Transverse colon (tissue), 4 donors: ENCODE measurements around the gene SCGB3A1. TPM values are rescaled to one million over a fixed set of nuclear protein-coding genes. Genes with fewer than 3 reads are reported as not detected.

ENCODE experiments used
- DNase-seq: peaks from one replicate; pipeline ENCODE4 v3.0.0-alpha.2; 2019
- H3K27ac ChIP-seq, 4 donors: fragments of 200-600 bp; sonication (generic); 2 replicates each; pipeline ENCODE4 v1.5.1; 2016 to 2018; ENCODE audit warnings: inconsistent platforms in 4 of 4
- H3K27me3 ChIP-seq: fragments of 200-600 bp; sonication (generic); 2 replicates; pipeline ENCODE4 v1.5.1; 2017; ENCODE audit warnings: inconsistent platforms
- H3K36me3 ChIP-seq, 4 donors: fragments of 200-600 bp; sonication (generic); 2 replicates each; pipeline ENCODE4 v1.5.1; 2017 to 2019; ENCODE audit warnings: inconsistent platforms in 4 of 4
- H3K4me1 ChIP-seq, 4 donors: fragments of 200-600 bp; sonication (generic); 2 replicates each; pipeline ENCODE4 v1.5.1; 2017 to 2020; ENCODE audit warnings: inconsistent platforms in 4 of 4
- H3K4me3 ChIP-seq, 4 donors: fragments of 200-600 bp; sonication (generic); 1 replicate in 1 of 4; 2 replicates in 3 of 4; pipeline versions ENCODE4 v1.5.1 to v1.6.1; 2017 to 2019; ENCODE audit warnings: inconsistent platforms in 4 of 4
- H3K9me3 ChIP-seq, 2 donors: fragments of 200-600 bp; sonication (generic); 2 replicates each; pipeline ENCODE4 v1.5.1; 2017 to 2019; ENCODE audit warnings: inconsistent platforms in 2 of 2
- EP300 ChIP-seq: sonication (generic); formaldehyde crosslinking; IDR thresholded peaks from one replicate; pipeline ENCODE4 v1.6.1; 2017; ENCODE audit warnings: antibody characterized with exemption, low read depth
- POLR2A ChIP-seq: fragments of 450-650 bp; IDR thresholded peaks from one replicate; pipeline ENCODE4 v1.6.1; 2016; ENCODE audit warnings: antibody characterized with exemption, mild to moderate bottlenecking, moderate library complexity
- POLR2AphosphoS5 ChIP-seq, 3 donors: sonication (generic); formaldehyde crosslinking; IDR thresholded peaks; one replicate each; pipeline ENCODE4 v1.6.1; 2016; ENCODE audit warnings: antibody characterized with exemption in 3 of 3
- WGBS, 2 donors: methylation state at CpG; one replicate each; pipeline ENCODE4 v1.1.5; 2018; ENCODE audit warnings: low coverage in 1 of 2; 5-methylcytosine and 5-hydroxymethylcytosine counted together
- in situ Hi-C, 4 donors: fragments of 200-750 bp; cut with MboI; loops; one replicate each; pipeline versions ENCODE4 v1.15.0 to v1.15.1; 2017; ENCODE audit warnings: low sequenced_read_pairs in 3 of 4, low pct_ligation_motif_present in 1 of 4, low pct_unique_long_range_greater_than_20kb in 1 of 4
- intact Hi-C: fragments of 100-400 bp; cut with DNase I; formaldehyde crosslinking; loops from one replicate; pipeline ENCODE4 v1.15.1; 2023; ENCODE audit warnings: low total_unique reads
- total RNA-seq, 4 donors: library from RNA; depleted of rRNA; stranded (reverse); fragments of >200 nt; gene quantifications; one replicate each; pipeline ENCODE4 v1.1.0, GENCODE V29; 2016
- TF ChIP-seq, protein P1 (sequence below), 5 experiments: fragments of 200-600 bp in 3 of 5; fragments of 450-650 bp in 2 of 5; sonication (generic) in 3 of 5; IDR thresholded peaks; 1 replicate in 2 of 5; 2 replicates in 3 of 5; pipeline ENCODE4 v1.5.1; 2016 to 2017; ENCODE audit warnings: antibody characterized with exemption in 5 of 5, inconsistent platforms in 3 of 5, mild to moderate bottlenecking in 2 of 5, moderate library complexity in 1 of 5

The SCGB3A1 gene
- total RNA-seq, 4 donors from 2014 or later = not detected

- no peak for TF ChIP-seq POLR2AphosphoS5 (IDR thresholded peaks at IDR 0.05)
- TF ChIP-seq POLR2A = no peak
- TF ChIP-seq, protein P1, sequence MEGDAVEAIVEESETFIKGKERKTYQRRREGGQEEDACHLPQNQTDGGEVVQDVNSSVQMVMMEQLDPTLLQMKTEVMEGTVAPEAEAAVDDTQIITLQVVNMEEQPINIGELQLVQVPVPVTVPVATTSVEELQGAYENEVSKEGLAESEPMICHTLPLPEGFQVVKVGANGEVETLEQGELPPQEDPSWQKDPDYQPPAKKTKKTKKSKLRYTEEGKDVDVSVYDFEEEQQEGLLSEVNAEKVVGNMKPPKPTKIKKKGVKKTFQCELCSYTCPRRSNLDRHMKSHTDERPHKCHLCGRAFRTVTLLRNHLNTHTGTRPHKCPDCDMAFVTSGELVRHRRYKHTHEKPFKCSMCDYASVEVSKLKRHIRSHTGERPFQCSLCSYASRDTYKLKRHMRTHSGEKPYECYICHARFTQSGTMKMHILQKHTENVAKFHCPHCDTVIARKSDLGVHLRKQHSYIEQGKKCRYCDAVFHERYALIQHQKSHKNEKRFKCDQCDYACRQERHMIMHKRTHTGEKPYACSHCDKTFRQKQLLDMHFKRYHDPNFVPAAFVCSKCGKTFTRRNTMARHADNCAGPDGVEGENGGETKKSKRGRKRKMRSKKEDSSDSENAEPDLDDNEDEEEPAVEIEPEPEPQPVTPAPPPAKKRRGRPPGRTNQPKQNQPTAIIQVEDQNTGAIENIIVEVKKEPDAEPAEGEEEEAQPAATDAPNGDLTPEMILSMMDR (IDR thresholded peaks at IDR 0.05) = no peak
- no peak for TF ChIP-seq EP300
- DNase-seq = no peak
Measured at GRCh38 chr5:180598316-180598701, 7.0 kb upstream of the SCGB3A1 start.

GRCh38 chr5:180596668-180597231, 5.5 kb upstream of the SCGB3A1 start:
- Histone ChIP-seq H3K27me3 (peaks cover 22% of the 10 kb centered on the region), H3K4me3 (no peak overlapping the region), H3K4me1 (no peaks in the 10 kb centered on the region), H3K27ac (no peak overlapping the region), H3K9me3 (no peaks in the 10 kb centered on the region), H3K36me3 (no peaks in the 10 kb centered on the region)
- intact Hi-C loops (no loop called here), in situ Hi-C loops (no loop called here)
- no peak for DNase-seq
- 49 to 79% methylated on average over 2 to 22 of the region's 24 CpGs for WGBS, 2 donors
- TF ChIP-seq, protein P1 (IDR thresholded peaks at IDR 0.05) = no peak
- no peak for TF ChIP-seq POLR2A
- no peak for TF ChIP-seq EP300
- no peak for TF ChIP-seq POLR2AphosphoS5 (IDR thresholded peaks at IDR 0.05)

More at GRCh38 chr5:180598316-180598701, 7.0 kb upstream of the SCGB3A1 start:
- intact Hi-C loops = no loop called here
- H3K36me3 ChIP-seq = no peaks in the 10 kb centered on the region
- H3K4me3 ChIP-seq = no peak overlapping the region
- H3K27ac ChIP-seq = no peak overlapping the region
- in situ Hi-C loops = no loop called here
- no peaks in the 10 kb centered on the region for H3K4me1 ChIP-seq
- H3K27me3 ChIP-seq = peaks cover 6% of the 10 kb centered on the region
- H3K9me3 ChIP-seq = no peaks in the 10 kb centered on the region
- 60 to 74% methylated on average over 1 to 4 of the region's 9 CpGs for WGBS, 2 donors

DNA sequence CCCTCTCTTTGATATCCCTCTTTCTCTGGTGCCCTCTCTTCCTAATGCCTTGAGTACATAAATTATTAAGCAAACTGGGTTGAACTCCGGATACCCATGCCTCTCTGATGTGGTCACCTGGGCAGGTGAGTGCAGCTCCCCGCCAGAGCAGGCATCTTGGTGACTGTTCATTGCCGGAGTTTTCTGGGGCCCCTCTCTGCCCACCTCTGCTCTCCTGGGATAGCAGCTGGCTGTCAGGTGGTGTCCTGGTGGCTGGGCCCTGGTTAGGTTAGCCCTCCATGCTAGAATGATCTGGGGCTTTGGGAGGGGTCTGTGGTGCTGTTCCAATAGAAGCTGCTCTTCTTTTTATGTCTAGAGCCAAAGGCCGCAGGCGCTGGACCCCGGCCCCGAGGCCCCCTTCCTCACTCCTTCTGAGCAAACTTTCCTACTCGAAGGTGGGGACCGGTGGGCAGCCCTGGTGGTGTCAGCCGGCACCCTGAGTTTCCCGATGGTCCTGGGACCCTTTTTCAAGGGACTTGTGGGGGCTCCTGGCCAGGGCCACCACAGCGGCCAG, 4.9 kb upstream of the SCGB3A1 start:
- Histone ChIP-seq H3K4me3 (no peak overlapping the region), H3K27ac (no peak overlapping the region), H3K9me3 (no peaks in the 10 kb centered on the region), H3K4me1 (peaks cover 0 to 5% (median 2%) of the 10 kb centered on the region in 4 donors), H3K36me3 (no peaks in the 10 kb centered on the region), H3K27me3 (peaks cover 28% of the 10 kb centered on the region)
- in situ Hi-C loops = no loop called here
- TF ChIP-seq POLR2AphosphoS5 (IDR thresholded peaks at IDR 0.05) = no peak
- TF ChIP-seq, protein P1 (IDR thresholded peaks at IDR 0.05) = no peak
- TF ChIP-seq EP300 = no peak
- no peak for TF ChIP-seq POLR2A
- WGBS, 2 donors = 60 to 88% methylated on average over 1 to 12 of the region's 12 CpGs
- DNase-seq = no peak
- intact Hi-C loops = no loop called here

DNA sequence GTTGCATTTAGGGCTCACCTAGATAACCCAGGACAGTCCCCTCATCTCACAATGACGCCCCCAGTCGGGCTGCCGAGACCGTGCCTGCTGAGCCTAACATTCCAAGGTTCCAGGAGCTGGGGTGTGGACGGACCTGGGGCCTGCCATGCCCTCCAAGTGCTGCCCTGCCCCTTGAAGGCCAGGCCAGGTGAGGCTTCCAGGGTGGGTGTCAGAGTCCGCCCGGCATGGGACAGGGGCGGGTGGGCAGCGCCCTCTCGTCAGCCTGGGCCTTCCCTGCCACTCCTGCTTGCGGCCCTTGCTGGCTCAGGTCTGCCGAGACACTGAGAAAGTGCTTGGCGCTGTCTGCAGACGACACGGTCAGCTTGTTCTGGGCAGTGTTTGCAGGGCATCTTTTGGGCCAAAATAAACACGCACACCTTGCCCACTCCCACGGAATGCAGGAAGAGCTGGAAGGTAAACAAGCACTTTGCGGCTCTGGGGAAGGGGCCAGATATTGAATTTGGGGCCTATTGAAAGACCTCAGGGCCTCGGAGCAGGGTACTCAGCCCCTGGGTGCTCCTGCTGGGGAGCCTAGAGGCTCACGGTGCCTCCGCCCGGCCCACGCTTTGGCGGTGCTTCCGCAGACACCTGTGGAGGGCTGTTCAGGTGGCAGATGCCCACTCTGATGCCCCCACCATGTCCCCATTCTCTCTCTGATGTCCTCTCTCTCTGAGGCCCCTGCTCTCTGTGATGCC, 4.2 kb upstream of the SCGB3A1 start:
- Histone ChIP-seq H3K4me1 (peaks cover 0 to 11% (median 5%) of the 10 kb centered on the region in 4 donors), H3K36me3 (no peaks in the 10 kb centered on the region), H3K9me3 (no peaks in the 10 kb centered on the region), H3K4me3 (no peak overlapping the region), H3K27me3 (peaks cover 34% of the 10 kb centered on the region), H3K27ac (no peak overlapping the region)
- DNase-seq = no peak
- in situ Hi-C loops (no loop called here), intact Hi-C loops (no loop called here)
- WGBS, 2 donors = 80% methylated on average over 23 of the region's 25 CpGs; no CpG with 5 or more reads in 1 of the 2 donors
- TF ChIP-seq, protein P1 (IDR thresholded peaks at IDR 0.05) = no peak
- TF ChIP-seq POLR2AphosphoS5 (IDR thresholded peaks at IDR 0.05) = no peak
